Kidney epithelial cell (primary cell): Measurements from ENCODE around the gene GPHA2. TPM values are rescaled to one million over a fixed set of nuclear protein-coding genes. Genes with fewer than 3 reads are reported as not detected.
A peak's percentile ranks its signal among the peaks of the same experiment; 100 is the strongest.

ENCODE experiments used
- DNase-seq: peaks from one replicate; pipeline ENCODE4 v3.0.0-alpha.2; 2010; ENCODE audit warnings: low read depth
- H3K27me3 ChIP-seq: 2 replicates; pipeline ENCODE4 v1.6.0; 2011; ENCODE audit warnings: low read length; ENCODE audit not compliant: control insufficient read depth, insufficient read depth
- H3K36me3 ChIP-seq: 2 replicates; pipeline ENCODE4 v1.5.1; 2011; ENCODE audit warnings: low read length; ENCODE audit not compliant: control insufficient read depth, insufficient read depth
- H3K4me3 ChIP-seq: 2 replicates; pipeline ENCODE4 v1.5.1; 2011; ENCODE audit warnings: low read depth, mild to moderate bottlenecking, control low read depth, low read length
- total RNA-seq: library from RNA; depleted of rRNA; stranded (reverse); fragments of >200 nt; gene quantifications from 2 replicates; pipeline ENCODE4 v1.2.3, GENCODE V29; 2015
- TF ChIP-seq, protein P1 (sequence below): IDR thresholded peaks from 2 replicates; pipeline ENCODE4 v1.5.1; 2011; ENCODE audit warnings: mild to moderate bottlenecking, moderate library complexity, low read length, control low read depth, inconsistent platforms; ENCODE audit not compliant: insufficient read depth, poor library complexity, severe bottlenecking

The GPHA2 gene
- total RNA-seq, 1 donor from 2014 or later: not detected

DNA sequence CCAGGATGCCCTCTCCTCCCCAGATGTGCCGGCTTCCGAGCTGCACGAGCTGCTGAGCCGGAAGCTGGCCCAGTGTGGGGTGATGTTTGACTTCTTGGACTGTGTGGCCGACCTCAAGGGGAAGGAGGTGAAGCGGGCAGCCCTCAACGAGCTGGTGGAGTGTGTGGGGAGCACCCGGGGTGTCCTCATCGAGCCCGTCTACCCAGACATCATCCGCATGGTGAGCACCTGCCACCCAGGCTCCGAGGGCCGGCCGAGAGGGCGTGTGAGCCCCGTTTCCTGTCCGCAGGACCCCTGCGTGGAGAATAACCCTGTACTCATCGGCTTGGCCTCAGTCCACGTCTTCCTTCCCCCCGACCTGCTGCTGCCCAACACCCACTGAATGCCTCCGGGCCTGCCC is 9.0 kb downstream of the GPHA2 start:
- Histone ChIP-seq H3K4me3 (no peak overlapping the region), H3K27me3 (no peaks in the 10 kb centered on the region), H3K36me3 (peaks cover 1% of the 10 kb centered on the region)
- TF ChIP-seq, protein P1, sequence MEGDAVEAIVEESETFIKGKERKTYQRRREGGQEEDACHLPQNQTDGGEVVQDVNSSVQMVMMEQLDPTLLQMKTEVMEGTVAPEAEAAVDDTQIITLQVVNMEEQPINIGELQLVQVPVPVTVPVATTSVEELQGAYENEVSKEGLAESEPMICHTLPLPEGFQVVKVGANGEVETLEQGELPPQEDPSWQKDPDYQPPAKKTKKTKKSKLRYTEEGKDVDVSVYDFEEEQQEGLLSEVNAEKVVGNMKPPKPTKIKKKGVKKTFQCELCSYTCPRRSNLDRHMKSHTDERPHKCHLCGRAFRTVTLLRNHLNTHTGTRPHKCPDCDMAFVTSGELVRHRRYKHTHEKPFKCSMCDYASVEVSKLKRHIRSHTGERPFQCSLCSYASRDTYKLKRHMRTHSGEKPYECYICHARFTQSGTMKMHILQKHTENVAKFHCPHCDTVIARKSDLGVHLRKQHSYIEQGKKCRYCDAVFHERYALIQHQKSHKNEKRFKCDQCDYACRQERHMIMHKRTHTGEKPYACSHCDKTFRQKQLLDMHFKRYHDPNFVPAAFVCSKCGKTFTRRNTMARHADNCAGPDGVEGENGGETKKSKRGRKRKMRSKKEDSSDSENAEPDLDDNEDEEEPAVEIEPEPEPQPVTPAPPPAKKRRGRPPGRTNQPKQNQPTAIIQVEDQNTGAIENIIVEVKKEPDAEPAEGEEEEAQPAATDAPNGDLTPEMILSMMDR: no peak
- DNase-seq: no peak

DNA sequence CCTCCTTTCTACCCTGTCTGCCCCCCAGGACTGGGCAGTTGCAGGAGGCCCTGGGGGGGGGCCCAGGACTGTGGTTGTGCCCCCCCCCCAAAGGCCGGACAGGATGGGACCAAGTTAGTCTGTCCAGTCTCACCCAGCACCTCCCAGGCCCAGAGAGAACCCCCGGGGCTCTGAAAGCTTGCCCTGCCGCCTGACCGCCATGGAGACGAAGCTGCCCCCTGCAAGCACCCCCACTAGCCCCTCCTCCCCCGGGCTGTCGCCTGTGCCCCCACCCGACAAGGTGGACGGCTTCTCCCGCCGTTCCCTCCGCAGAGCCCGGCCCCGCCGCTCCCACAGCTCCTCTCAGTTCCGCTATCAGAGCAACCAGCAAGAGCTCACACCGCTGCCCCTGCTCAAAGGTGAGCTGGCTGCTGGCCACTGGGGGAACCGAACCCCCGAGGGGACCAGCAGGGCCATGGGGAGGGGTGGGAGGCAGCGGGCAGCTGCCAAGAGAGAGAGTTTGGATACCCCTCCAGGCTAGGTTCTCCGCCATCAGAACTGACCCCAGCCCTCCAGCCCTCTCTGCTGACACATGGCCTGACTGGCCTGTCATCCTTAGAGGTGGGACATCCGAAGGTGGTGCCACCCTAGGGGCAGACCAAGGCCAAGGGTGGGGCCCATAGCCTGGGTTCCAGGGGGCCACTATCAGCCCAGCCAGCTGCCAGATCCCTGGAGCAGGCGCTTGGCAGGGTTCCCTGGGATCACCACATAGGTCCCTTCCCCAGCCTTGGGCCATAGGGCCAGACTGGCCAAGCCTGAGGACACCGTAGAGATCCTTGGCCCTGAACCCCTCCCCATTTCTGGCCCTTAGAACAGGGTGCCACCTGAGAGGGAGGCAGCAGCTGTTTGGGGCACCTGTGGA is 9.9 kb downstream of the GPHA2 start:
- no peaks in the 10 kb centered on the region for H3K27me3 ChIP-seq
- TF ChIP-seq, protein P1: no peak
- peak overlapping the region; percentile 67 for H3K4me3 ChIP-seq
- H3K36me3 ChIP-seq: peaks cover 1% of the 10 kb centered on the region
- DNase-seq: no peak

DNA sequence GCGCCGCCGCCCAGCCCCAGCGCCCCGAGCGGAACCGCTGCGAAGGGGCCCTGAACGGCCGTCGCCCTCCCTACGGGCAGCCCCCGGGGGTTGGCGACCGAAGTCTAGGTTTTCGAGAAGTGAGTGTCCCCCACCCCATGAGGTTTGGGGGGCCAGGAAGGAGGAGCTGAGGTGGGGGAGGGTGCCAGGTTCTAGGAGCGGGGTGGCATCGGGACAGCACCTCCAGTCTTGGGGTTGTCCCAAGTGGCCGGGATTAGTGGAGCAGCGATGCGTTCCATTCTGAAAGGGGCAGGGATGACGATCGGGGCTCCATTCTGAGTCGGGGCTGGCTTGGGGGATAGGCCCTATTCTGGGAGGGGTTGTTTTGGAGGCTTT is 10.8 kb downstream of the GPHA2 start:
- TF ChIP-seq, protein P1: no peak
- DNase-seq: no peak
- H3K36me3 ChIP-seq: no peaks in the 10 kb centered on the region
- H3K4me3 ChIP-seq: peak overlapping the region; percentile 67
- no peaks in the 10 kb centered on the region for H3K27me3 ChIP-seq

DNA sequence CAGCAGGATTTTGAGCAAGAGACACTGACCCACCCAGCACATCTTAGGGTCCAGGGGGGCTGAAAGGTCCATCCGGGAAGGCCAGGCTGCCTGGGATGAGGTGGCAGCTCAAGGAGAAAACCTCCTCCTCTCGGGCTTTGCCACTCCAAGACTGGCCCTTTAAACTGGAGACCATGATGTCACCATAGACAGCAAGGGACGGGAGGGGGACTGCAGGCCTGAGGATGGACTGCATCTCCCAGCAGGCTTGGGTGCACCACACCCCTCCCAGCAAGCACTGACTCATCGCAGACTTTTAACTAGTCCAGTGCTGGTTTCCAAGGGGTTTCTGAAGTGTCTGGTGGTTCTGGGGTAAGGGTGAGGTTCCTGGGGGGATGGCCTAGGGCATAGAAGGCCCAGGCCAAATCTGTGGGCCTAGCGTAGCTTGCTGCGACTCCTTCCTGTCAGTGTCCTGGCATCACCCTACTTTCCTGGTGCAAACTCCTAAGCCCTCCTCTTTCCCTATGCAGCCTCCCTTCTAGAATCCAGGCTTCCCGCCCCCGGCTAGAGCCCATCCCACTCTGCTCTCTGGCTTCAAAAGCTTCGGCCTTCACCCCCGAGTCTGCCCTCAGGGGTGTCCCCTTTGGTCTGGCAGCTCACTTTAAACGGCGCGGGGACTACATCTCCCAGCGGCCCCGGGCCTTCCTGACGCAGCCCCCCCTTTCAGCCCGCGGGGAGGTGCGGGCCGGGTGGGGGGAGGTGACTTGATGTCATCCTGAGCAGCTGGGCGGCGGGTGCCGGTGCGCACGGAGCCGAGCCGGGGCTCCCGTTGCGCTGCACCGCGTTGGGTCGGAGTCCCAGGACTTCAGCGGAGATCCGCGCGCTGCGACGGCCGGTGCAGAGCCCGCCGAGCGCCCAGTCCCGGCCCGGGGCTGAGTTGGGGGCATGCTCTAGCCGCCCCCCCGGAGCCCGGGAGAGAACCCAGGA is 11.5 kb downstream of the GPHA2 start, which contains the start of gene PPP2R5B:
TSS of gene PPP2R5B (plus strand) at position 746 of the 966 bp plus-strand sequence. CDS start 1,046 bp downstream, outside the sequence.
- Histone ChIP-seq H3K4me3 (peak within 1 kb of the TSS; percentile 67), H3K36me3 (no peaks in the 10 kb centered on the region), H3K27me3 (no peaks in the 10 kb centered on the region)
- TF ChIP-seq, protein P1: no peak
- peak; percentile 90 for DNase-seq

DNA sequence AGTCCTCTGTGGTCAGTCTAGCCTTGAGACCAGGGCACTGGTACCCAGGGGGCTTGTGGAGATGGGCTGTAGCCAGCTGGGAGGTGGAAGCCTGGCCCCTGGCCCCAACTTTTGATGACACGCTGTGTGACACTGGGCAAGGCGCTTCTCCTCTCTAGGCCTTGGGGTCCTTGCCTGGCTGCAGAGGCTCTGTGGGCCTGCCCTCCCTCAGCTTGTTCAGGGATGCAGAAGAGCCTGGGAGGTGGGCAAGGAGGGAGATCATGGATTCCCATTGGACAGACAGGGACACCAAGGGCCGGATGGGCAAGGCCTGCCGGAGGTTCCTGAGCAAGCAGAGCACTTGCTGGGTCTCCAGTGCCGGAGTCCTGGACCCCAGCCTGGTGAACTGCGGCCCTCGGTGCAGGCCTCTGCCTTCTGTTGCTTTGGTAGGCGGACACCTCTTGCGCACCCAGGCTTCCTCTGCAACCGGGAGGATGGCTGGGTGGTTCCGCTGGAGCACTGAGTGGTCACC is 12.5 kb downstream of the GPHA2 start:
- no peak for DNase-seq
- TF ChIP-seq, protein P1: no peak
- Histone ChIP-seq H3K4me3 (no peak overlapping the region), H3K27me3 (no peaks in the 10 kb centered on the region), H3K36me3 (no peaks in the 10 kb centered on the region)
